ENCODE measurements around the gene SULT1C2.

- TF ChIP-seq POLR2A (IDR thresholded peaks at IDR 0.05; ENCODE audit: low read length) (no peak), GATA1 (IDR thresholded peaks at IDR 0.05; ENCODE audit: low read depth, low read length) (no peak)
Observed at GRCh38 chr2:108271691-108272253, 16.9 kb upstream of the SULT1C2 start.

Measured in erythroblast (primary cell).